HEK293 (cell line): Measurements from ENCODE around the gene ZC3H18.

Experiments
- KLF9 ChIP-seq: fragments of 450-650 bp; formaldehyde crosslinking; IDR thresholded peaks from 2 replicates; pipeline ENCODE4 v1.5.1; 2016; ENCODE audit warnings: missing biosample characterization, missing genetic modification characterization, low read depth
- REST ChIP-seq: fragments of 450-650 bp; formaldehyde crosslinking; IDR thresholded peaks from 2 replicates; pipeline ENCODE4 v1.5.1; 2016; ENCODE audit warnings: missing biosample characterization, missing genetic modification characterization
- ZBTB20 ChIP-seq: fragments of 450-650 bp; formaldehyde crosslinking; IDR thresholded peaks from 2 replicates; pipeline ENCODE4 v1.5.1; 2016; ENCODE audit warnings: missing biosample characterization, missing genetic modification characterization
- ZFP37 ChIP-seq: fragments of 450-650 bp; formaldehyde crosslinking; IDR thresholded peaks from 2 replicates; pipeline ENCODE4 v1.5.1; 2016; ENCODE audit warnings: missing biosample characterization, missing genetic modification characterization
- ZFP69B ChIP-seq: fragments of 450-650 bp; formaldehyde crosslinking; IDR thresholded peaks from 2 replicates; pipeline ENCODE4 v1.5.1; 2016; ENCODE audit warnings: missing biosample characterization, missing genetic modification characterization
- ZNF121 ChIP-seq: fragments of 450-650 bp; formaldehyde crosslinking; IDR thresholded peaks from 2 replicates; pipeline ENCODE4 v1.5.1; 2016; ENCODE audit warnings: missing biosample characterization, missing genetic modification characterization
- ZNF785 ChIP-seq: fragments of 450-650 bp; formaldehyde crosslinking; IDR thresholded peaks from 2 replicates; pipeline ENCODE4 v1.5.1; 2016; ENCODE audit warnings: missing biosample characterization, missing genetic modification characterization
- ZNF792 ChIP-seq: fragments of 450-650 bp; formaldehyde crosslinking; IDR thresholded peaks from 2 replicates; pipeline ENCODE4 v1.5.1; 2016; ENCODE audit warnings: missing biosample characterization, missing genetic modification characterization
- ZSCAN30 ChIP-seq: fragments of 450-650 bp; IDR thresholded peaks from 2 replicates; pipeline ENCODE4 v1.5.1; 2018; ENCODE audit warnings: missing biosample characterization, mild to moderate bottlenecking, missing genetic modification characterization, moderate library complexity
- TF ChIP-seq, protein P1 (sequence below): fragments of 450-650 bp; formaldehyde crosslinking; IDR thresholded peaks from 2 replicates; pipeline ENCODE4 v1.5.1; 2016; ENCODE audit warnings: missing biosample characterization, missing genetic modification characterization
- TF ChIP-seq, protein P2 (sequence below): fragments of 450-650 bp; formaldehyde crosslinking; IDR thresholded peaks from 2 replicates; pipeline ENCODE4 v1.5.1; 2016; ENCODE audit warnings: missing biosample characterization, missing genetic modification characterization
- TF ChIP-seq, protein P3 (sequence below): IDR thresholded peaks from 2 replicates; pipeline ENCODE4 v1.6.1; 2011; ENCODE audit warnings: mild to moderate bottlenecking, low read depth, low read length, borderline replicate concordance

GRCh38 chr16:88530051-88530857 lies 39.9 kb upstream of the ZC3H18 start:
- TF ChIP-seq, protein P1, sequence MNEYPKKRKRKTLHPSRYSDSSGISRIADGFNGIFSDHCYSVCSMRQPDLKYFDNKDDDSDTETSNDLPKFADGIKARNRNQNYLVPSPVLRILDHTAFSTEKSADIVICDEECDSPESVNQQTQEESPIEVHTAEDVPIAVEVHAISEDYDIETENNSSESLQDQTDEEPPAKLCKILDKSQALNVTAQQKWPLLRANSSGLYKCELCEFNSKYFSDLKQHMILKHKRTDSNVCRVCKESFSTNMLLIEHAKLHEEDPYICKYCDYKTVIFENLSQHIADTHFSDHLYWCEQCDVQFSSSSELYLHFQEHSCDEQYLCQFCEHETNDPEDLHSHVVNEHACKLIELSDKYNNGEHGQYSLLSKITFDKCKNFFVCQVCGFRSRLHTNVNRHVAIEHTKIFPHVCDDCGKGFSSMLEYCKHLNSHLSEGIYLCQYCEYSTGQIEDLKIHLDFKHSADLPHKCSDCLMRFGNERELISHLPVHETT (tag by site-specific recombination), result no peak
- TF ChIP-seq ZFP69B (tag by site-specific recombination), result no peak
- TF ChIP-seq, protein P2, sequence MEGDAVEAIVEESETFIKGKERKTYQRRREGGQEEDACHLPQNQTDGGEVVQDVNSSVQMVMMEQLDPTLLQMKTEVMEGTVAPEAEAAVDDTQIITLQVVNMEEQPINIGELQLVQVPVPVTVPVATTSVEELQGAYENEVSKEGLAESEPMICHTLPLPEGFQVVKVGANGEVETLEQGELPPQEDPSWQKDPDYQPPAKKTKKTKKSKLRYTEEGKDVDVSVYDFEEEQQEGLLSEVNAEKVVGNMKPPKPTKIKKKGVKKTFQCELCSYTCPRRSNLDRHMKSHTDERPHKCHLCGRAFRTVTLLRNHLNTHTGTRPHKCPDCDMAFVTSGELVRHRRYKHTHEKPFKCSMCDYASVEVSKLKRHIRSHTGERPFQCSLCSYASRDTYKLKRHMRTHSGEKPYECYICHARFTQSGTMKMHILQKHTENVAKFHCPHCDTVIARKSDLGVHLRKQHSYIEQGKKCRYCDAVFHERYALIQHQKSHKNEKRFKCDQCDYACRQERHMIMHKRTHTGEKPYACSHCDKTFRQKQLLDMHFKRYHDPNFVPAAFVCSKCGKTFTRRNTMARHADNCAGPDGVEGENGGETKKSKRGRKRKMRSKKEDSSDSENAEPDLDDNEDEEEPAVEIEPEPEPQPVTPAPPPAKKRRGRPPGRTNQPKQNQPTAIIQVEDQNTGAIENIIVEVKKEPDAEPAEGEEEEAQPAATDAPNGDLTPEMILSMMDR, result no peak
- no peak for TF ChIP-seq REST (tag by site-specific recombination)
- TF ChIP-seq KLF9, result no peak
- TF ChIP-seq ZNF121 (tag by site-specific recombination), result no peak
- no peak for TF ChIP-seq ZNF785
- TF ChIP-seq ZFP37 (tag by site-specific recombination), result no peak
- no peak for TF ChIP-seq ZBTB20 (tag by site-specific recombination)
- TF ChIP-seq ZNF792 (tag by site-specific recombination), result no peak
- TF ChIP-seq ZSCAN30 (tag by site-specific recombination), result no peak
- TF ChIP-seq, protein P3, sequence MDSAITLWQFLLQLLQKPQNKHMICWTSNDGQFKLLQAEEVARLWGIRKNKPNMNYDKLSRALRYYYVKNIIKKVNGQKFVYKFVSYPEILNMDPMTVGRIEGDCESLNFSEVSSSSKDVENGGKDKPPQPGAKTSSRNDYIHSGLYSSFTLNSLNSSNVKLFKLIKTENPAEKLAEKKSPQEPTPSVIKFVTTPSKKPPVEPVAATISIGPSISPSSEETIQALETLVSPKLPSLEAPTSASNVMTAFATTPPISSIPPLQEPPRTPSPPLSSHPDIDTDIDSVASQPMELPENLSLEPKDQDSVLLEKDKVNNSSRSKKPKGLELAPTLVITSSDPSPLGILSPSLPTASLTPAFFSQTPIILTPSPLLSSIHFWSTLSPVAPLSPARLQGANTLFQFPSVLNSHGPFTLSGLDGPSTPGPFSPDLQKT, result no peak
